Kidney epithelial cell (primary cell): ENCODE results near the gene COPS8. TPM values are rescaled to one million over a fixed set of nuclear protein-coding genes. Genes with fewer than 3 reads are reported as not detected.
A peak's percentile ranks its signal among the peaks of the same experiment; 100 is the strongest.

Experiments used
- DNase-seq: peaks from one replicate; pipeline ENCODE4 v3.0.0-alpha.2; 2010; ENCODE audit warnings: low read depth
- H3K27me3 ChIP-seq: 2 replicates; pipeline ENCODE4 v1.6.0; 2011; ENCODE audit warnings: low read length; ENCODE audit not compliant: control insufficient read depth, insufficient read depth
- H3K36me3 ChIP-seq: 2 replicates; pipeline ENCODE4 v1.5.1; 2011; ENCODE audit warnings: low read length; ENCODE audit not compliant: control insufficient read depth, insufficient read depth
- H3K4me3 ChIP-seq: 2 replicates; pipeline ENCODE4 v1.5.1; 2011; ENCODE audit warnings: low read depth, mild to moderate bottlenecking, control low read depth, low read length
- CTCF ChIP-seq: IDR thresholded peaks from 2 replicates; pipeline ENCODE4 v1.5.1; 2011; ENCODE audit warnings: mild to moderate bottlenecking, moderate library complexity, low read length, control low read depth, inconsistent platforms; ENCODE audit not compliant: insufficient read depth, poor library complexity, severe bottlenecking
- total RNA-seq: library from RNA; depleted of rRNA; stranded (reverse); fragments of >200 nt; gene quantifications from 2 replicates; pipeline ENCODE4 v1.2.3, GENCODE V29; 2015

The COPS8 gene
- 114 and 156 TPM in 2 replicates for total RNA-seq

DNA sequence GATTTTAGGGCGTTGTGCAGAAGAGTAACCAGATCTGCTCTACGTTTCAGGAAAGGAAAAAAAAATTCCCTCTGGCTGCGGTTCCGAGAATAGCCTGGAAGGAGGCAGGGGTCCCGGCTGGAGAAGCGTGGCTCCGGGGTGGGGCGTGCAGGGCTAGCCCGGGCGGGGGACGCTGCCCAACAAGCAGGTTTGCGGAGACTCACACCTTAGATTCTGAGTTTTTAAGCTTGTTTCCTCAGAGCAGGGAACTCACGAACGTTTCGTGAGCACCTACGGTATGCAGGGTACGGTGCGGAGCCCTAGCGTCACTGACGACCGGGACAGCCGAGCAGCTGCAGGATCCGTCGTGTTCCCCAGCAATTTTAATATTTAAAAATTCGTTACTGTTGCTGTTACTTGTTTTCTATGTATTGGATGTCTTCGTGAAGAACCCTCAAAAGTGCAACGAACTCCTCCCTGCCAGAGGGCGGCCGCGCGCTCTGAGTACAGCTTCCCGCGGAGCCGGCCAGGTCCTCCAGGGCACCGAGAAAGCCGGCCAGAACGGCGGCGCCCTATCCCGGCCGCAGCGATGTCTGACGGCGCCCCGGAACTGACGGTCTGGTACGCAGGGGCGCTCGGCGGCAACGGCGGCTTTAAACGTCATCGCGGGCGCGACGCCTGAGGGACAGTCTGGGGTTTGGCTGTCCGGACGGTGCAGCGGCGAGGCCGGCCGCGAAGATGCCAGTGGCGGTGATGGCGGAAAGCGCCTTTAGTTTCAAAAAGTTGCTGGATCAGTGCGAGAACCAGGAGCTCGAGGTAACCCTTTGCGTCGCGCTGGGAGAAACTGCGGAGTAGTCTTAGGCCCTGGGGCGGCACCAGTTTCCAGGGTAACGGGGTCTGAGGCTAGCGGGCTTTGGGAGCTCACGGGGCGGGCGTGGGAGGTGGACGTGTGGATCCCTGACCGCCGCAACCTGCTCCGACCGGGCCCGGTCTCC, at the start of gene COPS8:
COPS8 (plus strand) TSS at position 642 of the 974 bp plus-strand sequence; CDS start at position 718, 76 bp downstream.
- DNase-seq, result peak; percentile 72
- Histone ChIP-seq H3K4me3 (peak within 1 kb of the TSS; percentile 54), H3K36me3 (no peaks in the 10 kb centered on the region), H3K27me3 (no peaks in the 10 kb centered on the region)
- peak; percentile 20 for TF ChIP-seq CTCF

- Histone ChIP-seq H3K27me3 (peaks cover 2% of the 10 kb centered on the region), H3K36me3 (no peaks in the 10 kb centered on the region), H3K4me3 (no peak overlapping the region)
- TF ChIP-seq CTCF, result no peak
- DNase-seq, result no peak
These were observed 46.2 kb upstream of the COPS8 start for GRCh38 chr2:237039301-237040031.

GRCh38 chr2:237041231-237041630, 44.5 kb upstream of the COPS8 start:
- no peak overlapping the region for H3K4me3 ChIP-seq
- H3K27me3 ChIP-seq, result peaks cover 2% of the 10 kb centered on the region
- no peak for TF ChIP-seq CTCF

DNA sequence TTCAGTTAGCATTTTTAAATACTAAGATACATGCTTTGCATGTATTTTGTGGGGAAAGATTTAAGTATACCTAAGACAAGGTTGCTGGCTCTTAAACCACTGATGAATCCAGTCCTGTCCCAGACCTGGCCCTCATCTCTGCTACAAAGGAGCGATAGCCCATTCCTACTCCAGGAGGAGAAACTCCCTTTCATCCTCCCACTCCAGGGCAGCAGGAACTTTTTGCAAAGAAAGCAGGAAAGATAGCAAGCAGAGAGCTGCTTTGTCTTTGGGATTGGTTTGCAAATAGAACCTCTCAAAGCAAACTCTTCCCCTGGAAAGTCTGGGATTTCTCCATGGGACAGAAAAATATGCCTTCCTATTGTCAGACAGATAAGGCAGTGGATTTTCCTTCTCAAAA, 43.6 kb upstream of the COPS8 start:
- Histone ChIP-seq H3K4me3 (no peak overlapping the region), H3K27me3 (peaks cover 2% of the 10 kb centered on the region), H3K36me3 (no peaks in the 10 kb centered on the region)
- no peak for DNase-seq
- TF ChIP-seq CTCF, result no peak

More at GRCh38 chr2:237041231-237041630, 44.5 kb upstream of the COPS8 start:
- no peak for DNase-seq
- no peaks in the 10 kb centered on the region for H3K36me3 ChIP-seq

DNA sequence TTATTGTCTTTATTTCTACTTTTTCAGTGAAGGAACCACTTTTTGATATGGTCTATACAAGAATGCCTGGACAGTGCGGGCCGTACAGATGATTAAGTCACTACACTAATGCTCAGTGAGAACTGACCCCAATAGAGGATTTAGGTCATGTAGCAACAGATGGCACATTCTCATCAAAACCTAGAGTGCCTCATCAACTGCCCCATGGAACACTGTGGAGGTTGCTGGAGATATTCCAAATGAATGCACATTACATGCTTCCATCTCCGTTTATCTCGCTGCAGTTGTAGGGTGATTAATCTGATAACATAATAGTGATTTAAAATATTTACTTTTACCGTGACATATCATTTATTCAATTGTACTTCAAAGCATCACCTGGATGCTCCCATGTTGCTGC, 41.8 kb upstream of the COPS8 start:
- no peak for DNase-seq
- peaks cover 2% of the 10 kb centered on the region for H3K27me3 ChIP-seq
- H3K4me3 ChIP-seq, result no peak overlapping the region
- no peak for TF ChIP-seq CTCF
- H3K36me3 ChIP-seq, result no peaks in the 10 kb centered on the region
